Limb (tissue), 2 donors: ENCODE data around the gene PDE8B.

ENCODE experiments used
- DNase-seq, 2 donors: peaks; one replicate each; pipeline ENCODE4 v3.0.0-alpha.2; 2016; ENCODE audit errors: extremely low spot score in 2 of 2

The PDE8B gene

GRCh38 chr5:77400645-77401044, 190.2 kb downstream of the PDE8B start:
- DNase-seq = no peak

GRCh38 chr5:77402796-77403195, 192.3 kb downstream of the PDE8B start:
- no peak for DNase-seq

- no peak for DNase-seq
These were observed 196.7 kb downstream of the PDE8B start for GRCh38 chr5:77407152-77407551.

- DNase-seq = no peak
These were observed 199.6 kb downstream of the PDE8B start for GRCh38 chr5:77409870-77410621.

GRCh38 chr5:77413049-77413448, 202.6 kb downstream of the PDE8B start:
- DNase-seq = no peak

GRCh38 chr5:77418162-77418561, 207.7 kb downstream of the PDE8B start:
- DNase-seq = no peak

GRCh38 chr5:77418601-77419581, 208.4 kb downstream of the PDE8B start:
- no peak for DNase-seq

GRCh38 chr5:77419644-77420582, 209.4 kb downstream of the PDE8B start:
- DNase-seq = no peak

GRCh38 chr5:77420940-77421339, 210.5 kb downstream of the PDE8B start:
- no peak for DNase-seq

GRCh38 chr5:77423022-77423750, 212.7 kb downstream of the PDE8B start:
- DNase-seq = no peak

- DNase-seq = no peak
These were observed 214.4 kb downstream of the PDE8B start for GRCh38 chr5:77424921-77425320.

- DNase-seq = no peak
These were observed 214.9 kb downstream of the PDE8B start for GRCh38 chr5:77425420-77425819.

GRCh38 chr5:77425998-77426659, 215.6 kb downstream of the PDE8B start:
- DNase-seq = no peak

- no peak for DNase-seq
These were observed 216.2 kb downstream of the PDE8B start for GRCh38 chr5:77426670-77427069.

- DNase-seq = no peak
These were observed 217.5 kb downstream of the PDE8B start for GRCh38 chr5:77427998-77428397.

- DNase-seq = no peak
These were observed 218.0 kb downstream of the PDE8B start for GRCh38 chr5:77428526-77428925.

GRCh38 chr5:77430726-77431125, 220.2 kb downstream of the PDE8B start:
- DNase-seq = no peak

- no peak for DNase-seq
These were observed 220.8 kb downstream of the PDE8B start for GRCh38 chr5:77431286-77431685.

GRCh38 chr5:77431719-77432118, 221.2 kb downstream of the PDE8B start:
- DNase-seq = no peak

- DNase-seq = no peak
These were observed 226.7 kb downstream of the PDE8B start for GRCh38 chr5:77437194-77437593.
